Measurements from ENCODE around the gene LMAN1. TPM values are rescaled to one million over a fixed set of nuclear protein-coding genes. Genes with fewer than 3 reads are reported as not detected.

The LMAN1 gene
- 50.6 TPM for total RNA-seq
- long read RNA-seq, full-length matches to known transcripts: 31 of 45 reads
- long read RNA-seq, partial matches to known transcripts: 11 of 45 reads
- long read RNA-seq, other reads (novel, unspliced or antisense): 3 of 45 reads

GRCh38 chr18:59358712-59359575, at the start of gene LMAN1:
Gene LMAN1, minus strand, starts transcription at chr18:59359265. Its CDS starts 21 bp downstream, at chr18:59359244.
- peak; percentile 100 for ATAC-seq
- peak; percentile 97 for DNase-seq (ENCODE audit: missing footprints)
- intact Hi-C loops (cut with DNase I): no loop called here

- intact Hi-C loops (cut with DNase I): loop anchor here (5.0 kb wide), 3 partner anchors 95 to 325 kb away; no protein-coding TSS in a partner anchor
- ATAC-seq (peak; percentile 83), DNase-seq (ENCODE audit: missing footprints) (peak; percentile 65)
These were observed 43.5 kb upstream of the LMAN1 start for GRCh38 chr18:59402432-59403090.

GRCh38 chr18:59400407-59400806, 41.3 kb upstream of the LMAN1 start:
- ATAC-seq: no peak
- no peak for DNase-seq (ENCODE audit: missing footprints)
- intact Hi-C loops (cut with DNase I): loop anchor here (5.0 kb wide), 3 partner anchors 93 to 323 kb away; no protein-coding TSS in a partner anchor

GRCh38 chr18:59395226-59396175, 36.4 kb upstream of the LMAN1 start:
- intact Hi-C loops (cut with DNase I): no loop called here
- no peak for DNase-seq (ENCODE audit: missing footprints)
- ATAC-seq: no peak

GRCh38 chr18:59393381-59393780, 34.3 kb upstream of the LMAN1 start:
- no peak for ATAC-seq
- intact Hi-C loops (cut with DNase I): no loop called here
- DNase-seq (ENCODE audit: missing footprints): no peak

GRCh38 chr18:59388817-59389216, 29.8 kb upstream of the LMAN1 start:
- DNase-seq (ENCODE audit: missing footprints): no peak
- no peak for ATAC-seq
- intact Hi-C loops (cut with DNase I): no loop called here

GRCh38 chr18:59387687-59388565, 28.9 kb upstream of the LMAN1 start:
- DNase-seq (ENCODE audit: missing footprints) (no peak), ATAC-seq (no peak)
- intact Hi-C loops (cut with DNase I): no loop called here

- DNase-seq (ENCODE audit: missing footprints): no peak
- ATAC-seq: no peak
- intact Hi-C loops (cut with DNase I): no loop called here
These were observed 28.0 kb upstream of the LMAN1 start for GRCh38 chr18:59386909-59387686.

GRCh38 chr18:59385191-59385590, 26.1 kb upstream of the LMAN1 start:
- ATAC-seq: no peak
- DNase-seq (ENCODE audit: missing footprints): no peak
- intact Hi-C loops (cut with DNase I): no loop called here

GRCh38 chr18:59383851-59384250, 24.8 kb upstream of the LMAN1 start:
- ATAC-seq (no peak), DNase-seq (ENCODE audit: missing footprints) (no peak)
- intact Hi-C loops (cut with DNase I): no loop called here

- no peak for ATAC-seq
- DNase-seq (ENCODE audit: missing footprints): no peak
- intact Hi-C loops (cut with DNase I): no loop called here
These were observed 23.3 kb upstream of the LMAN1 start for GRCh38 chr18:59382383-59382782.

GRCh38 chr18:59381949-59382348, 22.9 kb upstream of the LMAN1 start:
- DNase-seq (ENCODE audit: missing footprints) (no peak), ATAC-seq (no peak)
- intact Hi-C loops (cut with DNase I): no loop called here

- ATAC-seq (no peak), DNase-seq (ENCODE audit: missing footprints) (no peak)
- intact Hi-C loops (cut with DNase I): no loop called here
These were observed 21.6 kb upstream of the LMAN1 start for GRCh38 chr18:59380706-59381105.

GRCh38 chr18:59379772-59380522, 20.9 kb upstream of the LMAN1 start:
- ATAC-seq (no peak), DNase-seq (ENCODE audit: missing footprints) (no peak)
- intact Hi-C loops (cut with DNase I): no loop called here

GRCh38 chr18:59377613-59378337, 18.7 kb upstream of the LMAN1 start:
- ATAC-seq: no peak
- intact Hi-C loops (cut with DNase I): no loop called here
- DNase-seq (ENCODE audit: missing footprints): no peak
